K562 (cell line): ENCODE data around the gene THUMPD2. TPM values are rescaled to one million over a fixed set of nuclear protein-coding genes. Genes with fewer than 3 reads are reported as not detected.

Experiments used
- ARHGAP35 ChIP-seq: fragments of 450-650 bp; IDR thresholded peaks from 2 replicates; pipeline ENCODE4 v1.6.1; 2018; ENCODE audit not compliant: partially characterized antibody
- CLOCK ChIP-seq: fragments of 250-450 bp; sonication (Bioruptor Pico); IDR thresholded peaks from 2 replicates; pipeline ENCODE4 v1.4.0; 2020; ENCODE audit warnings: mild to moderate bottlenecking, moderate library complexity, borderline replicate concordance
- REST ChIP-seq, 2 experiments: fragments of 450-650 bp; formaldehyde crosslinking in 1 of 2; IDR thresholded peaks; 2 replicates each; pipeline versions ENCODE4 v1.4.0 to v1.6.1; 2014 to 2020; ENCODE audit warnings: mild to moderate bottlenecking in 2 of 2, borderline replicate concordance in 1 of 2, low read depth in 1 of 2
- polyA plus RNA-seq, 8 experiments: library from polyadenylated mRNA; depleted of rRNA in 4 of 8; stranded (reverse) in 5 of 8; unstranded in 3 of 8; fragments of >200 nt; fragmentation: Nextera tagmentation in 2 of 8; fragmentation: Illumina TruSeq in 1 of 8; extraction: Ambion mirVana in 2 of 8; extraction: Trizol in 1 of 8; gene quantifications; 2 replicates each; pipeline versions ENCODE4 v1.2.1 to v1.2.3, GENCODE V29; 2011 to 2014; ENCODE audit warnings: inconsistent platforms in 1 of 8, missing spikeins in 1 of 8
- total RNA-seq, 7 experiments: library from RNA; depleted of rRNA in 6 of 7; stranded (reverse); fragments of >200 nt in 6 of 7; fragmentation: Illumina TruSeq in 2 of 7; extraction: Trizol in 2 of 7; gene quantifications; 2 replicates each; pipeline versions ENCODE4 v1.2.1 to v1.2.3, GENCODE V29; 2011 to 2021; ENCODE audit warnings: low replicate concordance in 1 of 7

The THUMPD2 gene
- total and polyA plus RNA-seq, 9 of the 15 experiments (the other 6 are each of a cell fraction or from before 2014, with no cell fraction given), result 9.6 to 40.4 (median 24.0) TPM

- TF ChIP-seq REST (IDR thresholded peaks at IDR 0.05; ENCODE audit: borderline replicate concordance) (no peak), REST (CRISPR knock-in tag; IDR thresholded peaks at IDR 0.05; ENCODE audit: low read depth) (no peak), ARHGAP35 (no peak), CLOCK (CRISPR knock-in tag) (no peak)
- TF ChIP-seq, all 486 proteins: peak for 0
Measured at GRCh38 chr2:39772812-39773152, 6.3 kb downstream of the THUMPD2 start (continued).
